ENCODE measurements around the gene HENMT1. TPM values are rescaled to one million over a fixed set of nuclear protein-coding genes. Genes with fewer than 3 reads are reported as not detected.

Gene HENMT1
- polyA plus RNA-seq, 2 of the 4 experiments (the other 2 are of a cell fraction), result 8.1 to 9.7 TPM

GRCh38 chr1:108598340-108598739 lies 62.6 kb downstream of the HENMT1 start:
- ATAC-seq (no peak), FAIRE-seq (no peak), DNase-seq (ENCODE audit: low read depth in 1 of 2, low spot score in 1 of 2) (no peak)
- POLR2A ChIA-PET, result no interaction called here
- no peaks in the 10 kb centered on the region for H3K9me3 ChIP-seq
- H3K27ac ChIP-seq, result no peak overlapping the region
- 94% methylated on average over 1 of the region's 1 CpG for WGBS (ENCODE audit: missing lambda C conversion rate)
- CTCF ChIA-PET, result no interaction called here
- peaks cover 12% of the 10 kb centered on the region for H3K4me1 ChIP-seq
- TF ChIP-seq ZFP36 (IDR thresholded peaks at IDR 0.05; ENCODE audit: borderline replicate concordance, partially characterized antibody) (no peak), CEBPB (IDR thresholded peaks at IDR 0.05) (no peak), CBX8 (IDR thresholded peaks at IDR 0.05) (no peak), NFE2L2 (conservative IDR thresholded peaks at IDR 0.05; ENCODE audit: low read length) (no peak), FOSL2 (IDR thresholded peaks at IDR 0.05) (no peak), FOSL2 (CRISPR knock-in tag; IDR thresholded peaks at IDR 0.05) (no peak), EHF (CRISPR knock-in tag; IDR thresholded peaks at IDR 0.05) (no peak), PHF8 (IDR thresholded peaks at IDR 0.05; ENCODE audit: borderline replicate concordance, low read depth) (no peak), MAX (IDR thresholded peaks at IDR 0.05) (no peak), POLR2AphosphoS2 (conservative IDR thresholded peaks at IDR 0.05; ENCODE audit: low read length) (no peak)
- TF ChIP-seq, protein P1, sequence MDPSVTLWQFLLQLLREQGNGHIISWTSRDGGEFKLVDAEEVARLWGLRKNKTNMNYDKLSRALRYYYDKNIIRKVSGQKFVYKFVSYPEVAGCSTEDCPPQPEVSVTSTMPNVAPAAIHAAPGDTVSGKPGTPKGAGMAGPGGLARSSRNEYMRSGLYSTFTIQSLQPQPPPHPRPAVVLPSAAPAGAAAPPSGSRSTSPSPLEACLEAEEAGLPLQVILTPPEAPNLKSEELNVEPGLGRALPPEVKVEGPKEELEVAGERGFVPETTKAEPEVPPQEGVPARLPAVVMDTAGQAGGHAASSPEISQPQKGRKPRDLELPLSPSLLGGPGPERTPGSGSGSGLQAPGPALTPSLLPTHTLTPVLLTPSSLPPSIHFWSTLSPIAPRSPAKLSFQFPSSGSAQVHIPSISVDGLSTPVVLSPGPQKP (IDR thresholded peaks at IDR 0.05; ENCODE audit: low read depth, low read length), result no peak
- no peak overlapping the region for H3K4me2 ChIP-seq
- no peak overlapping the region for H3K4me3 ChIP-seq

Other genes starting within 250 kb of the HENMT1 start
- 0.07 TPM in 1 of 2 replicates, not detected in the other for gene NBPF6, start 210.8 kb downstream of the HENMT1 start, polyA plus RNA-seq (2011; rRNA removed)
- gene NBPF6, start 210.8 kb downstream of the HENMT1 start, polyA plus RNA-seq (2017; fragmentation: RNase III; extraction: RNeasy Plus Mini Kit Qiagen cat#74134 plus additional on column Dnase treatment), result 0.18 TPM in 1 of 3 replicates, not detected in the others
- 7.4 and 7.9 TPM in 2 replicates for gene EEIG2, start 101.0 kb downstream of the HENMT1 start, polyA plus RNA-seq (2011; rRNA removed)
- 4.9 to 5.3 TPM (median 5.2 TPM) in 3 replicates for gene EEIG2, start 101.0 kb downstream of the HENMT1 start, polyA plus RNA-seq (2017; fragmentation: RNase III; extraction: RNeasy Plus Mini Kit Qiagen cat#74134 plus additional on column Dnase treatment)
- 25.8 and 41.6 TPM in 2 replicates for gene PRPF38B, start 31.2 kb upstream of the HENMT1 start, polyA plus RNA-seq (2011; rRNA removed)
- 34.9 to 38.8 TPM (median 36.8 TPM) in 3 replicates for gene PRPF38B, start 31.2 kb upstream of the HENMT1 start, polyA plus RNA-seq (2017; fragmentation: RNase III; extraction: RNeasy Plus Mini Kit Qiagen cat#74134 plus additional on column Dnase treatment)
- not detected in 2 replicates for gene FNDC7, start 51.8 kb upstream of the HENMT1 start, polyA plus RNA-seq (2011; rRNA removed)
- gene FNDC7, start 51.8 kb upstream of the HENMT1 start, polyA plus RNA-seq (2017; fragmentation: RNase III; extraction: RNeasy Plus Mini Kit Qiagen cat#74134 plus additional on column Dnase treatment), result 0.03 TPM in 1 of 3 replicates, not detected in the others
- gene STXBP3, start 85.6 kb upstream of the HENMT1 start, polyA plus RNA-seq (2011; rRNA removed), result 28.1 and 44.8 TPM in 2 replicates
- gene STXBP3, start 85.6 kb upstream of the HENMT1 start, polyA plus RNA-seq (2017; fragmentation: RNase III; extraction: RNeasy Plus Mini Kit Qiagen cat#74134 plus additional on column Dnase treatment), result 30.4 to 43.1 TPM (median 31.7 TPM) in 3 replicates
- gene AKNAD1, start 196.0 kb upstream of the HENMT1 start, polyA plus RNA-seq (2011; rRNA removed), result 0.56 and 1.1 TPM in 2 replicates
- 0.72 to 1.3 TPM (median 1.2 TPM) in 3 replicates for gene AKNAD1, start 196.0 kb upstream of the HENMT1 start, polyA plus RNA-seq (2017; fragmentation: RNase III; extraction: RNeasy Plus Mini Kit Qiagen cat#74134 plus additional on column Dnase treatment)
- 21.9 and 23.3 TPM in 2 replicates for gene GPSM2, start 215.9 kb upstream of the HENMT1 start, polyA plus RNA-seq (2011; rRNA removed)
- 13.5 to 13.6 TPM (median 13.5 TPM) in 3 replicates for gene GPSM2, start 215.9 kb upstream of the HENMT1 start, polyA plus RNA-seq (2017; fragmentation: RNase III; extraction: RNeasy Plus Mini Kit Qiagen cat#74134 plus additional on column Dnase treatment)